ENCODE data around the gene ZNF98.

The ZNF98 gene

DNA sequence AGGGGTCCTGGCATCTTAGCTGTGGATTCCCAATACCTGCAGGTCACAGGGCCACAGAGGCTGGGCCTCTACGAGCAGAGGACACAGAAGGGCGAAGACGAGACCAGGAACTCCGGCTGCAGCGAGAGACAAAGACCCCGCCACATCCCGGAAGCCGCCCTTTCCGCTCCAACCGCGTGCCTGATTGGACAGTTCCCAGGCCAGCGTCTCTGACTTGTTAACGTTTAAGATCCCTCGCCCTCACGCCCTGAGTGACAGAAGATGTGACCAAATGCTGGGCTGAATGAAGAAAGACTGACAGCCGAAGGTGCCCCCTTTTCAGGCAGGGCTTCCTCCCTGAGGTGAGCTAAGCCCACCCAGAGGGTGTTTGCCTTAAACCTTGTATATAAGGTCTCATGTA is at the start of gene ZNF98:
TSS of gene ZNF98 (minus strand) at position 136 of the 400 bp plus-strand sequence. CDS start at position 14, 122 bp downstream.
- Histone ChIP-seq H2AFZ (ENCODE audit: low read depth, low read length, severe bottlenecking) (no peak within 1 kb of the TSS), H3F3A (ENCODE audit: insufficient read depth) (no peaks in the 10 kb centered on the region), H3K79me2 (ENCODE audit: insufficient read depth, low read length) (no peaks in the 10 kb centered on the region), H3K9me3 (ENCODE audit: insufficient read depth, low read length) (no peaks in the 10 kb centered on the region), H3K9me2 (replicated peaks; ENCODE audit: insufficient read depth, low read length) (no peaks in the 10 kb centered on the region), H3K27ac (ENCODE audit: low read depth, low read length) (no peak within 1 kb of the TSS), H3K36me3 (ENCODE audit: low read length) (no peaks in the 10 kb centered on the region), H3K4me3 (ENCODE audit: insufficient read depth, low read length, poor library complexity, severe bottlenecking) (no peak within 1 kb of the TSS), H3K4me2 (ENCODE audit: low read depth, low read length, poor library complexity, severe bottlenecking) (no peak within 1 kb of the TSS), H3K9ac (ENCODE audit: low read length) (no peak within 1 kb of the TSS), H4K20me1 (ENCODE audit: low read depth, low read length) (no peaks in the 10 kb centered on the region), H3K27me3 (ENCODE audit: low read length) (no peaks in the 10 kb centered on the region)
- TF ChIP-seq EZH2phosphoT487 (conservative IDR thresholded peaks at IDR 0.05; ENCODE audit: low read length): no peak
- TF ChIP-seq, protein P1, sequence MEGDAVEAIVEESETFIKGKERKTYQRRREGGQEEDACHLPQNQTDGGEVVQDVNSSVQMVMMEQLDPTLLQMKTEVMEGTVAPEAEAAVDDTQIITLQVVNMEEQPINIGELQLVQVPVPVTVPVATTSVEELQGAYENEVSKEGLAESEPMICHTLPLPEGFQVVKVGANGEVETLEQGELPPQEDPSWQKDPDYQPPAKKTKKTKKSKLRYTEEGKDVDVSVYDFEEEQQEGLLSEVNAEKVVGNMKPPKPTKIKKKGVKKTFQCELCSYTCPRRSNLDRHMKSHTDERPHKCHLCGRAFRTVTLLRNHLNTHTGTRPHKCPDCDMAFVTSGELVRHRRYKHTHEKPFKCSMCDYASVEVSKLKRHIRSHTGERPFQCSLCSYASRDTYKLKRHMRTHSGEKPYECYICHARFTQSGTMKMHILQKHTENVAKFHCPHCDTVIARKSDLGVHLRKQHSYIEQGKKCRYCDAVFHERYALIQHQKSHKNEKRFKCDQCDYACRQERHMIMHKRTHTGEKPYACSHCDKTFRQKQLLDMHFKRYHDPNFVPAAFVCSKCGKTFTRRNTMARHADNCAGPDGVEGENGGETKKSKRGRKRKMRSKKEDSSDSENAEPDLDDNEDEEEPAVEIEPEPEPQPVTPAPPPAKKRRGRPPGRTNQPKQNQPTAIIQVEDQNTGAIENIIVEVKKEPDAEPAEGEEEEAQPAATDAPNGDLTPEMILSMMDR (IDR thresholded peaks at IDR 0.05; ENCODE audit: insufficient read depth, low read length, poor library complexity, severe bottlenecking): no peak

DNA sequence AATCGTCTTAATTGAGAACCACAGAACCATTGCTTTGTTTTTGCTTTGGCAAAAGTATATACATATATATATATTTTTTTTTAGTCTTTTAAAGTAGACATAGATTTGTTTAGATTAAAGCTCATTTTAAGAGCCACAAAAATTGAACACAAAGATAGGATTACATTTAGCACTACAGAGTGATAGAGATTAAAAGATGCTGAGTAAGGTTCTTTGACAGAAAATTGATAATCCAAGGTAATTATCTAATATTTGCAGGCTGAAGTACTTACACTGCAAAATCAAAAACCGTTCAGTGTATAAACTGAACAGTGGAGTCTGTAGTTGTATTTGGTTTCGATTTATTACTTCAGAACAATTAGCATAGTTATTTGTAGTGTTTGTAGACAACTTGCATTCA is 24.5 kb upstream of the ZNF98 start:
- H3F3A ChIP-seq (ENCODE audit: insufficient read depth): no peaks in the 10 kb centered on the region
- H3K36me3 ChIP-seq (ENCODE audit: low read length): no peaks in the 10 kb centered on the region
- no peak overlapping the region for H3K27ac ChIP-seq (ENCODE audit: low read depth, low read length)
- H3K27me3 ChIP-seq (ENCODE audit: low read length): no peaks in the 10 kb centered on the region
- H4K20me1 ChIP-seq (ENCODE audit: low read depth, low read length): no peaks in the 10 kb centered on the region
- no peak overlapping the region for H2AFZ ChIP-seq (ENCODE audit: low read depth, low read length, severe bottlenecking)
- no peak overlapping the region for H3K4me2 ChIP-seq (ENCODE audit: low read depth, low read length, poor library complexity, severe bottlenecking)
- no peak overlapping the region for H3K4me3 ChIP-seq (ENCODE audit: insufficient read depth, low read length, poor library complexity, severe bottlenecking)
- TF ChIP-seq EZH2phosphoT487 (conservative IDR thresholded peaks at IDR 0.05; ENCODE audit: low read length): no peak
- TF ChIP-seq, protein P1 (IDR thresholded peaks at IDR 0.05; ENCODE audit: insufficient read depth, low read length, poor library complexity, severe bottlenecking): no peak
- no peaks in the 10 kb centered on the region; the same call in 1 of the 2 replicates for H3K9me3 ChIP-seq (ENCODE audit: insufficient read depth, low read length)
- no peak overlapping the region for H3K9ac ChIP-seq (ENCODE audit: low read length)
- no peaks in the 10 kb centered on the region for H3K9me2 ChIP-seq (replicated peaks; ENCODE audit: insufficient read depth, low read length)
- no peaks in the 10 kb centered on the region for H3K79me2 ChIP-seq (ENCODE audit: insufficient read depth, low read length)

DNA sequence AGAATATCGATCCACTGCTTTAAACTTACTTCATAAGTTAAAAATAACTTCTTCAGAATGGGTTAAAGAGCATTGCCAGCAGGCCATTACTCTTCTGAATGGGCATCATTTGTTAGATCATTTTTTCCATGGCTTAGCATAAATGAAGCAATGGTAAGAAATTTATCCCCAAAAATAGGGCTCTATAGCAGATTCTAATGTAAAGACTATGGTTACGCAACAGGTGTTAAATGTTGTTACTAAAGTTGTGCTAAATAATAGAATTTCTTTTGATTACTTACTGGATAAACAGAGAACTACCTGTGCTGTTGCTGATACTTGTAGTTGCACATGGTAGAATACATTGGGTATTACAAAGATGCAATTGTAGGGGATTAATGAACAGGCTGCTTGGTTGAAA is 15.9 kb upstream of the ZNF98 start:
- Histone ChIP-seq H3K9me2 (replicated peaks; ENCODE audit: insufficient read depth, low read length) (no peaks in the 10 kb centered on the region), H2AFZ (ENCODE audit: low read depth, low read length, severe bottlenecking) (no peak overlapping the region), H4K20me1 (ENCODE audit: low read depth, low read length) (no peaks in the 10 kb centered on the region), H3K27ac (ENCODE audit: low read depth, low read length) (no peak overlapping the region), H3K36me3 (ENCODE audit: low read length) (no peaks in the 10 kb centered on the region), H3K9ac (ENCODE audit: low read length) (no peak overlapping the region), H3K27me3 (ENCODE audit: low read length) (no peaks in the 10 kb centered on the region), H3K9me3 (ENCODE audit: insufficient read depth, low read length) (no peaks in the 10 kb centered on the region), H3K79me2 (ENCODE audit: insufficient read depth, low read length) (no peaks in the 10 kb centered on the region), H3K4me2 (ENCODE audit: low read depth, low read length, poor library complexity, severe bottlenecking) (no peak overlapping the region), H3K4me3 (ENCODE audit: insufficient read depth, low read length, poor library complexity, severe bottlenecking) (no peak overlapping the region), H3F3A (ENCODE audit: insufficient read depth) (no peaks in the 10 kb centered on the region)
- TF ChIP-seq, protein P1 (IDR thresholded peaks at IDR 0.05; ENCODE audit: insufficient read depth, low read length, poor library complexity, severe bottlenecking): no peak
- TF ChIP-seq EZH2phosphoT487 (conservative IDR thresholded peaks at IDR 0.05; ENCODE audit: low read length): no peak

All from SU-DHL-6 (cell line).